K562 (cell line): ENCODE measurements around the gene PPL. TPM values are rescaled to one million over a fixed set of nuclear protein-coding genes. Genes with fewer than 3 reads are reported as not detected.
A peak's percentile ranks its signal among the peaks of the same experiment; 100 is the strongest.

Source experiments
- ATAC-seq: fragments of 200-7000 bp; cut with Tn5 transposase; 3 replicates; pipeline ENCODE4 v1.9.1; 2020; ENCODE audit warnings: moderate library complexity
- BruUV-seq: library from RNA; stranded (reverse); fragments of 400-500 nt; replicated peaks from 2 replicates; lab custom pipeline; 2021; lab: Mats Ljungman, UMichigan
- CTCF ChIA-PET: fragments of 300-600 bp; formaldehyde crosslinking; extraction: SDS; loops from one replicate; lab custom pipeline; 2021; ENCODE audit warnings: low intra/inter-chr PET ratio; lab: Yijun Ruan, JAX
- POLR2A ChIA-PET: fragments of 300-600, 350-650 bp; sonication (Branson Sonifier 250); formaldehyde crosslinking; extraction: SDS; loops from one replicate; lab custom pipeline; 2021; ENCODE audit warnings: antibody characterized with exemption, inconsistent platforms; lab: Yijun Ruan, JAX
- DNase-seq, 4 experiments: peaks; one replicate each; pipeline versions ENCODE4 v3.0.0 to v3.0.0-alpha.2; 2011 to 2018; ENCODE audit warnings: low spot score in 3 of 4, mixed read lengths in 3 of 4; ENCODE audit errors: extremely low read depth in 1 of 4
- FAIRE-seq: peaks from 2 replicates; lab custom pipeline; 2011; peaks lifted over from hg19 to GRCh38; lab: Jason Lieb, UNC
- H2AFZ ChIP-seq: 2 replicates; pipeline ENCODE4 v1.6.0; 2011; ENCODE audit warnings: low read depth, low read length, control low read depth, inconsistent platforms
- H3K27ac ChIP-seq: fragments of 200-600 bp; 3 replicates; pipeline ENCODE4 v1.8.0; 2011; ENCODE audit warnings: low read depth, mild to moderate bottlenecking, control low read depth, inconsistent platforms, low read length, moderate library complexity, mixed read lengths; ENCODE audit errors: extremely low read depth
- H3K27me3 ChIP-seq, 2 experiments: fragments of 300-600 bp in 1 of 2; 2 replicates in 1 of 2; 3 replicates in 1 of 2; pipeline versions ENCODE4 v1.6.0 to v1.8.0; 2011; ENCODE audit warnings: inconsistent platforms in 2 of 2, low read length in 2 of 2, mild to moderate bottlenecking in 1 of 2, mixed read lengths in 1 of 2, moderate library complexity in 1 of 2; ENCODE audit not compliant: control insufficient read depth in 2 of 2, insufficient read depth in 2 of 2
- H3K36me3 ChIP-seq: fragments of 300-600 bp; 3 replicates; pipeline ENCODE4 v1.8.0; 2011; ENCODE audit warnings: mild to moderate bottlenecking, low read length, inconsistent platforms; ENCODE audit not compliant: control insufficient read depth, insufficient read depth
- H3K4me1 ChIP-seq, 2 experiments: fragments of 200-600 bp in 1 of 2; replicated peaks in 1 of 2; 2 replicates in 1 of 2; 3 replicates in 1 of 2; pipeline versions ENCODE4 v1.5.1 to v1.8.0; 2011; ENCODE audit warnings: inconsistent platforms in 2 of 2, low read length in 2 of 2, mild to moderate bottlenecking in 1 of 2, mixed read lengths in 1 of 2, moderate library complexity in 1 of 2; ENCODE audit not compliant: control insufficient read depth in 2 of 2, insufficient read depth in 2 of 2
- H3K4me2 ChIP-seq: 2 replicates; pipeline ENCODE4 v1.6.1; 2011; ENCODE audit warnings: low read length, control low read depth, inconsistent platforms, mixed read lengths; ENCODE audit not compliant: insufficient read depth
- H3K4me3 ChIP-seq: fragments of 200-600 bp; sonication (generic), shearing (Covaris generic); 2 replicates; pipeline ENCODE4 v1.5.1; 2016; ENCODE audit warnings: control low read depth, inconsistent platforms
- H3K79me2 ChIP-seq: fragments of 200-600 bp; 3 replicates; pipeline ENCODE4 v1.8.0; 2011; ENCODE audit warnings: low read length, inconsistent platforms; ENCODE audit not compliant: control insufficient read depth, insufficient read depth
- H3K9ac ChIP-seq, 2 experiments: 2 replicates each; pipeline versions ENCODE4 v1.6.0 to v1.6.1; 2011; ENCODE audit warnings: low read depth in 2 of 2, low read length in 2 of 2, control low read depth in 1 of 2, inconsistent platforms in 1 of 2, mild to moderate bottlenecking in 1 of 2, mixed read lengths in 1 of 2; ENCODE audit not compliant: insufficient read depth in 1 of 2
- H3K9me1 ChIP-seq: one replicate; pipeline ENCODE4 v1.6.0; 2011; ENCODE audit warnings: inconsistent platforms, mild to moderate bottlenecking, low read length, moderate library complexity; ENCODE audit not compliant: control insufficient read depth, insufficient read depth
- H3K9me3 ChIP-seq: replicated peaks from 2 replicates; pipeline ENCODE4 v1.5.1; 2011; ENCODE audit warnings: low read depth, low read length, inconsistent platforms; ENCODE audit not compliant: control insufficient read depth, insufficient read depth
- H4K20me1 ChIP-seq: replicated peaks from 2 replicates; pipeline ENCODE4 v1.6.1; 2011; ENCODE audit warnings: low read length, inconsistent platforms, mixed read lengths; ENCODE audit not compliant: control insufficient read depth, insufficient read depth
- CUX1 ChIP-seq: fragments of 200-800 bp; sonication (Bioruptor generic); IDR thresholded peaks from 2 replicates; pipeline ENCODE4 v1.6.1; 2016; ENCODE audit warnings: missing genetic modification characterization, missing compliant biosample characterization
- ELF2 ChIP-seq: fragments of 250-450 bp; sonication (Bioruptor Pico); IDR thresholded peaks from 2 replicates; pipeline ENCODE4 v1.5.0; 2021; ENCODE audit warnings: mild to moderate bottlenecking
- MTA2 ChIP-seq: fragments of 450-650 bp; IDR thresholded peaks from 2 replicates; pipeline ENCODE4 v1.6.1; 2016; ENCODE audit warnings: low read depth
- NEUROD1 ChIP-seq: fragments of 150-350 bp; IDR thresholded peaks from 2 replicates; pipeline ENCODE4 v1.6.1; 2014; ENCODE audit warnings: borderline replicate concordance, low read length, low read depth; ENCODE audit not compliant: partially characterized antibody
- POLR2AphosphoS5 ChIP-seq: IDR thresholded peaks from 2 replicates; pipeline ENCODE4 v1.6.1; 2011; ENCODE audit warnings: mild to moderate bottlenecking, low read depth, low read length, moderate library complexity; ENCODE audit not compliant: control insufficient read depth, insufficient read depth
- SIRT6 ChIP-seq: IDR thresholded peaks from one replicate; pipeline ENCODE4 v1.6.1; 2012; ENCODE audit warnings: low read depth, mild to moderate bottlenecking, control low read depth, inconsistent platforms, low read length, moderate library complexity
- ZNF395 ChIP-seq: fragments of 200-800 bp; sonication (Bioruptor generic); IDR thresholded peaks from 2 replicates; pipeline ENCODE4 v1.6.1; 2017; ENCODE audit warnings: missing genetic modification characterization, missing compliant biosample characterization
- WGBS: fragments of 100-300 bp; shearing (Covaris generic); methylation state at CpG from one replicate; pipeline ENCODE4 v1.1.6; 2016; ENCODE audit warnings: low coverage, mixed read lengths; ENCODE audit not compliant: insufficient coverage; ENCODE audit errors: missing lambda C conversion rate; 5-methylcytosine and 5-hydroxymethylcytosine counted together
- in situ Hi-C: fragments of 300-500 bp; cut with MboI; formaldehyde crosslinking; loops from 4 replicates; pipeline ENCODE4 v1.15.0; 2018; ENCODE audit warnings: inconsistent platforms, mixed read lengths
- intact Hi-C: fragments of 100-400 bp; cut with micrococcal nuclease; formaldehyde crosslinking; loops from 2 replicates; pipeline ENCODE4 v1.14.2; 2022
- polyA plus RNA-seq, 8 experiments: library from polyadenylated mRNA; depleted of rRNA in 4 of 8; stranded (reverse) in 5 of 8; unstranded in 3 of 8; fragments of >200 nt; fragmentation: Nextera tagmentation in 2 of 8; fragmentation: Illumina TruSeq in 1 of 8; extraction: Ambion mirVana in 2 of 8; extraction: Trizol in 1 of 8; gene quantifications; 2 replicates each; pipeline versions ENCODE4 v1.2.1 to v1.2.3, GENCODE V29; 2011 to 2014; ENCODE audit warnings: inconsistent platforms in 1 of 8, missing spikeins in 1 of 8
- total RNA-seq, 7 experiments: library from RNA; depleted of rRNA in 6 of 7; stranded (reverse); fragments of >200 nt in 6 of 7; fragmentation: Illumina TruSeq in 2 of 7; extraction: Trizol in 2 of 7; gene quantifications; 2 replicates each; pipeline versions ENCODE4 v1.2.1 to v1.2.3, GENCODE V29; 2011 to 2021; ENCODE audit warnings: low replicate concordance in 1 of 7

Gene PPL
- total and polyA plus RNA-seq, 9 of the 15 experiments (the other 6 are each of a cell fraction or from before 2014, with no cell fraction given): 0.01 to 0.15 (median 0.07) TPM; not detected in 3

- H3K27ac ChIP-seq: no peak overlapping the region
- H2AFZ ChIP-seq: no peak overlapping the region
- CTCF ChIA-PET: no interaction called here
- H3K4me1 ChIP-seq: peaks cover 7 to 11% of the 10 kb centered on the region in 2 experiments; a peak in 4 of 5 replicates
- POLR2A ChIA-PET: interaction anchor here (0.6 to 1.5 kb wide), 6 partner anchors 10 to 131 kb away, joined by 3 to 7 read pairs (median 3); partner anchors contain the start of genes ANKS3, DNAAF8, GLYR1 and UBN1
- peaks cover 11% of the 10 kb centered on the region for H4K20me1 ChIP-seq
- H3K36me3 ChIP-seq: peaks cover 92% of the 10 kb centered on the region
- in situ Hi-C loops: no loop called here
- no peaks in the 10 kb centered on the region for H3K9me1 ChIP-seq
- H3K79me2 ChIP-seq: peaks cover 26% of the 10 kb centered on the region
- intact Hi-C loops: no loop called here
- no peaks in the 10 kb centered on the region for H3K27me3 ChIP-seq
- no peak for ATAC-seq
- H3K4me3 ChIP-seq: no peak overlapping the region
- no peak for FAIRE-seq
- WGBS: 91% methylated on average over 12 of the region's 13 CpGs
- no peaks in the 10 kb centered on the region for H3K9me3 ChIP-seq
- DNase-seq: no peak
- TF ChIP-seq ELF2 (CRISPR knock-in tag): no peak
- 0 out of 2 replicates have a peak, but pooled peaks have one; percentile 19 for TF ChIP-seq POLR2AphosphoS5
- no peak overlapping the region for H3K4me2 ChIP-seq
- no peak overlapping the region for H3K9ac ChIP-seq
- BruUV-seq: no TSS peak
Observed at GRCh38 chr16:4837733-4838501, 99.0 kb downstream of the PPL start.

- FAIRE-seq (no peak), DNase-seq (no peak), ATAC-seq (no peak)
- peaks cover 27% of the 10 kb centered on the region for H3K79me2 ChIP-seq
- 87% methylated on average over 2 of the region's 2 CpGs for WGBS
- H3K36me3 ChIP-seq: peaks cover 92% of the 10 kb centered on the region
- no TSS peak for BruUV-seq
- H2AFZ ChIP-seq: no peak overlapping the region
- in situ Hi-C loops (no loop called here), intact Hi-C loops (no loop called here)
- no peaks in the 10 kb centered on the region for H3K9me3 ChIP-seq
- CTCF ChIA-PET: no interaction called here
- H4K20me1 ChIP-seq: peaks cover 11% of the 10 kb centered on the region
- H3K27ac ChIP-seq: no peak overlapping the region
- no peaks in the 10 kb centered on the region for H3K27me3 ChIP-seq
- H3K4me2 ChIP-seq: no peak overlapping the region
- no peak overlapping the region for H3K4me3 ChIP-seq
- peaks cover 7 to 11% of the 10 kb centered on the region in 2 experiments; a peak in 4 of 5 replicates for H3K4me1 ChIP-seq
- POLR2A ChIA-PET: interaction anchor here (0.7 to 1.2 kb wide), 3 partner anchors 10 to 15 kb away, joined by 3 read pairs; no protein-coding TSS in a partner anchor
- H3K9ac ChIP-seq: no peak overlapping the region
- H3K9me1 ChIP-seq: no peaks in the 10 kb centered on the region
- TF ChIP-seq MTA2 (no peak), ZNF395 (no peak), SIRT6 (no peak), CUX1 (no peak), NEUROD1 (no peak)
Observed at GRCh38 chr16:4836727-4837126, 100.2 kb downstream of the PPL start.
